ENCODE data around the gene FAM161B. TPM values are rescaled to one million over a fixed set of nuclear protein-coding genes. Genes with fewer than 3 reads are reported as not detected.

Gene FAM161B, protein sequence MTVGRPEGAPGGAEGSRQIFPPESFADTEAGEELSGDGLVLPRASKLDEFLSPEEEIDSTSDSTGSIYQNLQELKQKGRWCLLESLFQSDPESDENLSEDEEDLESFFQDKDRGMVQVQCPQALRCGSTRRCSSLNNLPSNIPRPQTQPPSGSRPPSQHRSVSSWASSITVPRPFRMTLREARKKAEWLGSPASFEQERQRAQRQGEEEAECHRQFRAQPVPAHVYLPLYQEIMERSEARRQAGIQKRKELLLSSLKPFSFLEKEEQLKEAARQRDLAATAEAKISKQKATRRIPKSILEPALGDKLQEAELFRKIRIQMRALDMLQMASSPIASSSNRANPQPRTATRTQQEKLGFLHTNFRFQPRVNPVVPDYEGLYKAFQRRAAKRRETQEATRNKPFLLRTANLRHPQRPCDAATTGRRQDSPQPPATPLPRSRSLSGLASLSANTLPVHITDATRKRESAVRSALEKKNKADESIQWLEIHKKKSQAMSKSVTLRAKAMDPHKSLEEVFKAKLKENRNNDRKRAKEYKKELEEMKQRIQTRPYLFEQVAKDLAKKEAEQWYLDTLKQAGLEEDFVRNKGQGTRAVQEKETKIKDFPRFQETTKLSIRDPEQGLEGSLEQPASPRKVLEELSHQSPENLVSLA
- 2.5 and 2.8 TPM in 2 replicates for total RNA-seq (2012; rRNA removed)
- 1.8 and 1.9 TPM in 2 replicates for polyA plus RNA-seq (2012; rRNA removed)
- 0.73 and 1.0 TPM in 2 replicates for polyA plus RNA-seq (2012; cell fraction: cytosol; rRNA removed)
- 0.82 and 1.2 TPM in 2 replicates for polyA plus RNA-seq (2012; cell fraction: nucleus; rRNA removed; ENCODE audit: low replicate concordance)
- percentile 40 among the genes with signal in this experiment for Bru-seq, nascent RNA
- percentile 47 among the genes with signal in this experiment for BruChase-seq, experiment 1, labeled RNA remaining after a 6-hour chase
- BruChase-seq, experiment 2, labeled RNA remaining after a 2-hour chase, result percentile 44 among the genes with signal in this experiment
- long read RNA-seq, full-length matches to known transcripts, result 5 of 7 reads
- long read RNA-seq, partial matches to known transcripts, result 2 of 7 reads
- long read RNA-seq, other reads (novel, unspliced or antisense), result 0 of 7 reads

DNA sequence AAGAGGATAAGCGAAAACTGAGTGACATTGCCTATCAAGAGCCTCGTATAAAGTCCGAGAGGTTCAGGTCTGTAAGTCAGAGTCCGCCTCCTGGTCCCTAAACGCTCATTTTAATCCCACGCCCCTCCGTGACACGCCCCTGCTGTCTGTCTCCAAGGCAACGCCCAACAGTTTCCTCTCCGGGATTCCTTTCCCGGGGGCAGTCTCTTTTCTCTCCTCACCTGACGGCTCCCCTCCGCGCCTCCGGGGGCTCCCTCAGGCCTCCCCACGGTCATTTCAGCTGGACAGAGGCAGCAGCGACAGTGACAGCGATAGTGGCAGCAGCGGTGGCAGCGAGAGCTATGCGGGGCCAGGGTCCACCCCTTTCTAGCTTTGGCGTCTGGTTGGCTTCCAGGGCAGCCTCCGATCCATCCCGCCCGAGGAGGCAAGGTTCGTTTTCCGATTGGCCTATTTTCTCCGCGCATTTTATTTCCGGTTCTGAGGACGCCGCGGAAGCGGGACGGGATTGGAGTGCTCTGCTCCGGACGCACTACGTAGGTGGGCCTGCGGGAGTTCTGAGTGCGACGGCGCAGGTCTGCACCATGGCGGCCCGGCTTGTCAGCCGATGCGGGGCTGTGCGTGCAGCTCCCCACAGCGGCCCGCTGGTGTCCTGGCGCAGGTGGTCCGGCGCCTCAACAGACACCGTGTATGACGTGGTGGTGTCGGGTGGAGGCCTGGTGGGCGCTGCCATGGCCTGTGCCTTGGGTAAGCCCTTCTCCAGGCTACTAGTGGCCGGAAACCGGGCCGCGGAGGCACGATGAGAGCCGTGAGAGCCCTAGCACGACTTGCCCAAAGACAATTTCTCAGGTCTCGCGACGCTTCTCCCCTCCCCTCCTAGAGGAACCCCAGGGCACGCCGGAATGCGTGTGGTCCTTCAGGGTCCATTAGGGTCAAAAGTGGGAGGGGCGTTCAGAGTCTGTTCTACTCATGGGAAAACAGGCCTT lies at the start of gene FAM161B, which contains the start of gene COQ6:
Gene FAM161B (minus strand): TSS at position 343 of the 983 bp plus-strand sequence. CDS start 68 bp downstream, at position 275.
Gene COQ6 (plus strand): TSS at position 551 of the 983 bp plus-strand sequence. CDS start 31 bp downstream, at position 582.
- dilution Hi-C loops (cut with HindIII; ENCODE audit: low sequenced_read_pairs, unreplicated experiment), result no loop called here
- Histone ChIP-seq H3K4ac (ENCODE audit: low read depth, low read length) (peak within 1 kb of the TSS; percentile 86), H3K36me3 (ENCODE audit: control insufficient read depth, insufficient read depth, low read length) (peaks cover 10% of the 10 kb centered on the region), H3K4me3 (ENCODE audit: insufficient read depth, low read depth, low read length) (peak within 1 kb of the TSS; percentile 71), H3K9me1 (ENCODE audit: insufficient read depth, low read length) (peaks cover 2% of the 10 kb centered on the region; the same call in 1 of the 2 replicates), H3K14ac (replicated peaks; ENCODE audit: low read depth, low read length) (peak within 1 kb of the TSS; percentile 36), H4K8ac (ENCODE audit: low read depth in 2 of 2, low read length in 2 of 2) (peak within 1 kb of the TSS; percentile 83 to 91), H3K79me1 (ENCODE audit: low read depth in 1 of 2, low read length in 2 of 2) (peaks cover 17 to 26% of the 10 kb centered on the region in 2 experiments), H3K56ac (ENCODE audit: extremely low read depth, insufficient read depth, low read length) (peak within 1 kb of the TSS; percentile 38; the same call in 1 of the 2 replicates), H3K27me3 (ENCODE audit: control insufficient read depth, insufficient read depth, low read length) (no peaks in the 10 kb centered on the region), H3K27ac (ENCODE audit: insufficient read depth, low read length) (peak within 1 kb of the TSS; percentile 68), H2AFZ (replicated peaks; ENCODE audit: low read length, poor library complexity) (peak within 1 kb of the TSS; percentile 97), H4K20me1 (ENCODE audit: insufficient read depth, low read length) (no peaks in the 10 kb centered on the region), H3K23ac (ENCODE audit: low read depth, low read length) (peak within 1 kb of the TSS; percentile 60; the same call in 1 of the 2 replicates), H3K4me2 (ENCODE audit: low read depth, low read length) (peak within 1 kb of the TSS; percentile 74), H3K4me1 (ENCODE audit: control insufficient read depth, insufficient read depth, low read length) (no peaks in the 10 kb centered on the region; the same call in 1 of the 2 replicates), H3K9ac (ENCODE audit: low read depth, low read length) (peak within 1 kb of the TSS; percentile 75), H4K91ac (ENCODE audit: insufficient read depth, low read depth, low read length) (peak within 1 kb of the TSS; percentile 49), H2BK5ac (ENCODE audit: low read depth, low read length, poor library complexity, severe bottlenecking) (peak within 1 kb of the TSS; percentile 54), H2BK120ac (ENCODE audit: low read depth, low read length) (0 out of 2 replicates have a peak within 1 kb of the TSS, but pooled peaks have one; percentile 33), H3K9me3 (ENCODE audit: control insufficient read depth, insufficient read depth, low read length) (no peaks in the 10 kb centered on the region), H2AK5ac (ENCODE audit: low read depth, low read length) (peak within 1 kb of the TSS; percentile 72; the same call in 1 of the 2 replicates), H3K18ac (ENCODE audit: low read depth, low read length) (no peak within 1 kb of the TSS), H2BK20ac (ENCODE audit: low read depth, low read length) (no peak within 1 kb of the TSS), H2BK15ac (ENCODE audit: low read depth, low read length) (0 out of 3 replicates have a peak within 1 kb of the TSS, but pooled peaks have one; percentile 9), H4K5ac (ENCODE audit: low read depth, low read length) (peak within 1 kb of the TSS; percentile 15; the same call in 1 of the 2 replicates), H2AK9ac (replicated peaks; ENCODE audit: low read depth, low read length, poor library complexity) (peak within 1 kb of the TSS; percentile 81)
- in situ Hi-C loops (cut with MboI; ENCODE audit: low sequenced_read_pairs), result no loop called here
- intact Hi-C loops (cut with micrococcal nuclease), result loop anchor here (2.0 kb wide), 1 partner anchor 69 kb away; the partner anchor contains the start of genes BBOF1 and ENTPD5
- ATAC-seq (ENCODE audit: low read depth) (peak; percentile 99), DNase-seq (peak; percentile 96)
- BruUV-seq (replicated peaks), result TSS peak; percentile 61
- CTCF ChIA-PET, result no interaction called here
- WGBS, 2 experiments (ENCODE audit: extremely low coverage in 2 of 2, insufficient read length in 1 of 2), result 0% methylated on average over 42 of the region's 70 CpGs; no CpG with 5 or more reads in 1 of the 2 experiments
- POLR2A ChIA-PET (ENCODE audit: unreplicated experiment), result no interaction called here
- TF ChIP-seq, protein P1, sequence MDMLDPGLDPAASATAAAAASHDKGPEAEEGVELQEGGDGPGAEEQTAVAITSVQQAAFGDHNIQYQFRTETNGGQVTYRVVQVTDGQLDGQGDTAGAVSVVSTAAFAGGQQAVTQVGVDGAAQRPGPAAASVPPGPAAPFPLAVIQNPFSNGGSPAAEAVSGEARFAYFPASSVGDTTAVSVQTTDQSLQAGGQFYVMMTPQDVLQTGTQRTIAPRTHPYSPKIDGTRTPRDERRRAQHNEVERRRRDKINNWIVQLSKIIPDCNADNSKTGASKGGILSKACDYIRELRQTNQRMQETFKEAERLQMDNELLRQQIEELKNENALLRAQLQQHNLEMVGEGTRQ (IDR thresholded peaks at IDR 0.05; ENCODE audit: low read depth, low read length), result no peak
- TF ChIP-seq CEBPB (IDR thresholded peaks at IDR 0.05; ENCODE audit: low read depth, low read length) (no peak), POLR2A (IDR thresholded peaks at IDR 0.05; ENCODE audit: low read depth, low read length) (peak; percentile 93), MXI1 (IDR thresholded peaks at IDR 0.05; ENCODE audit: borderline replicate concordance, low read depth, low read length) (peak; percentile 76), NFE2L2 (IDR thresholded peaks at IDR 0.05; ENCODE audit: low read depth, low read length) (no peak), FOS (IDR thresholded peaks at IDR 0.05; ENCODE audit: low read depth, low read length) (no peak), MAFK (IDR thresholded peaks at IDR 0.05; ENCODE audit: low read depth, low read length) (no peak), SMC3 (IDR thresholded peaks at IDR 0.05; ENCODE audit: low read depth, low read length) (no peak), RCOR1 (IDR thresholded peaks at IDR 0.05; ENCODE audit: insufficient replicate concordance, low read length) (no peak)
- TF ChIP-seq, protein P2, sequence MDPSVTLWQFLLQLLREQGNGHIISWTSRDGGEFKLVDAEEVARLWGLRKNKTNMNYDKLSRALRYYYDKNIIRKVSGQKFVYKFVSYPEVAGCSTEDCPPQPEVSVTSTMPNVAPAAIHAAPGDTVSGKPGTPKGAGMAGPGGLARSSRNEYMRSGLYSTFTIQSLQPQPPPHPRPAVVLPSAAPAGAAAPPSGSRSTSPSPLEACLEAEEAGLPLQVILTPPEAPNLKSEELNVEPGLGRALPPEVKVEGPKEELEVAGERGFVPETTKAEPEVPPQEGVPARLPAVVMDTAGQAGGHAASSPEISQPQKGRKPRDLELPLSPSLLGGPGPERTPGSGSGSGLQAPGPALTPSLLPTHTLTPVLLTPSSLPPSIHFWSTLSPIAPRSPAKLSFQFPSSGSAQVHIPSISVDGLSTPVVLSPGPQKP (IDR thresholded peaks at IDR 0.05; ENCODE audit: borderline replicate concordance, low read depth, low read length), result no peak

Measured in IMR-90 (cell line).